Measurements from ENCODE around the gene WBP1.
"Not testable (repeated sequence)": the region's sequence is repeated elsewhere in the genome, so short reads cannot be mapped to it uniquely, and the experiment has no call there.

The WBP1 gene

DNA sequence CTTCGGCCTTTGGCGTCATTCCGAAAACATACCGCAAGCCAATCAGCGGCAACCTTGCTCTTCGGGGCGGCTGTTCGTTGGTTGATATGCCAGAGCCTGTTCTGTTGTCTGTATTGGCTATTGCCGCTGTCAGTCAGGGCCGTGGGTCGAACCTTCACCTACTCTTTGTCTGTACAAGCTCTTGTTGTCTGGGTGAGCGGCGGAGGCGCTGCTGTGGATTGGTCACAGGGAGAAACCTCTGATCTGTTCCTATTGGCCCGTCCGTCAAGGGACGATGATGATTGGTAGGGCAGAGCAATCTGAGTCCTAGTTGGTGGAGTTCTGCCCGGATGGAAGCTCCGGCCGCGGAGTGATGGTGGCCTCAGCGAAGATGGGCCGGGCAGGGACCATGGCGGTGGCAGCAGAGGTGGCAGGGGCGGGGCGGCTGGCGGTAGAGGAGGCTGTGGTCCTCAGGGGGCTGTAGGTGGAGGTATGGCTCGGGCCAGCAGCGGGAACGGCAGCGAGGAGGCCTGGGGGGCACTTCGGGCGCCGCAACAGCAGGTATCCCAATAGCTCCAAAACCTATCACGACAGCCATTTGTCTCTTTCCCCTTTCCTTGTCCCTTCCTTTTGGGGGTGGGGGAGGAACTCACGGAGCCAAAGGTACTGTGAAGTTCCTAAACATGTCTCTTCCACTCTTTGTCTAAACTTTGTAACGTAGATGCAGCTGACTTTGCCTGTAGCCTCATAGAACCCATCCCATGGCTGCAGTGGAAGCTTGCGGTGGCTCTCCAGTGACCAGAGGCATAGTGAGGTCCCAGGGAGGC, at the start of gene WBP1:
TSS of gene WBP1 (plus strand) at position 307 of the 806 bp plus-strand sequence. CDS start at position 472, 165 bp downstream.
- DNase-seq = peak; percentile 99

DNA sequence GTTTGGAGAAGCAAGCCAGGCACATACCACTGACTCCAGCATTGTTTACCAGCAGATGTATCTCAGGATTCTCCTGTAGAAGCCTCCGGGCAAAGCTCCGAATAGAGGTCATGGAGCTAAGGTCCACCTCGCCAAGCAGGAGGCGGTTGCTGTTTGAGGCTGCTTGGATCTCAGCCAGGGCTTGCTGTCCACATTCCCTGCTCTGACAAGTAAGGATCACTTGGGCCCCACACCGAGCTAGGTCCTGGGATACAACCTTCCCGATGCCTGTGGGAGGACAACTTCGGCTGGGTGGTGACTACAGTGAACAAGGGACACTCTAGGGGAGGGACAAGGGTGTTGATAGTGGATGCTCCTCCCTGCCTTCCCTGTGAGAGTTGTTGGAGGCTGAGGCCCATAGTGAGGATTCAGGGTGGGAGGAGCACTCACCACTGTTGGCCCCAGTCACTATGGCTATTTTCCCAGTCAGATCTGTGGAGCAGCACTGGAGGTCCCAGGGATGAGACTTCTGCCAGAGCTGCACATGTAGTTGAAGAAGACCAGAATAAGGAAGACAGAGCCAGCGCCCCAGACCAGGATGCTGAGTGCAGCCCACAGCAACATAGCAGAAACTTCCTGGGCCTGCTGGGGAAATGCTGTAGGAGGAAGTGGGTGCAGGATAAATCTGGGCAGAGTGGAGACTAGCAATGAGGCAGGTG, 45.1 kb upstream of the WBP1 start:
- no peak for DNase-seq

DNA sequence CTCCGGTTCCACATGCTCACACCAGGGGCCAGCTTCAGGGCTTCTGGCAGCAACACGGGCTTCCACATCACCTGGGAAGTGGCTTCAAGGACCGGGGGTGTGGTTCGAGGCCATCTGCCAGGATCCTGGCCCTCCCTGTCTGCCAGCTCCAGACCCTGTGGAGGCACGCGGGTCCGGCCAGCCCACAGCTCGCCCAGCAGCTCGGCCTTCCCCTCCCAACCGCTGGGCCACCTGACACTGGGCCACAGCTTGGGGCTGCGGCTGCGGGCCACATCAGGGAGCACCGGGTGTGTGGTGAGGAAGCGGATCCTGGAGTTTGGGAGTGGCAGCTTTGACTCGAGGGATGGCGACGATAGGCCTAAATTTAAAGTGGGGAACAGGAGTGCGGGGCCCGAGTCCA, 43.8 kb upstream of the WBP1 start:
- DNase-seq = no peak

DNA sequence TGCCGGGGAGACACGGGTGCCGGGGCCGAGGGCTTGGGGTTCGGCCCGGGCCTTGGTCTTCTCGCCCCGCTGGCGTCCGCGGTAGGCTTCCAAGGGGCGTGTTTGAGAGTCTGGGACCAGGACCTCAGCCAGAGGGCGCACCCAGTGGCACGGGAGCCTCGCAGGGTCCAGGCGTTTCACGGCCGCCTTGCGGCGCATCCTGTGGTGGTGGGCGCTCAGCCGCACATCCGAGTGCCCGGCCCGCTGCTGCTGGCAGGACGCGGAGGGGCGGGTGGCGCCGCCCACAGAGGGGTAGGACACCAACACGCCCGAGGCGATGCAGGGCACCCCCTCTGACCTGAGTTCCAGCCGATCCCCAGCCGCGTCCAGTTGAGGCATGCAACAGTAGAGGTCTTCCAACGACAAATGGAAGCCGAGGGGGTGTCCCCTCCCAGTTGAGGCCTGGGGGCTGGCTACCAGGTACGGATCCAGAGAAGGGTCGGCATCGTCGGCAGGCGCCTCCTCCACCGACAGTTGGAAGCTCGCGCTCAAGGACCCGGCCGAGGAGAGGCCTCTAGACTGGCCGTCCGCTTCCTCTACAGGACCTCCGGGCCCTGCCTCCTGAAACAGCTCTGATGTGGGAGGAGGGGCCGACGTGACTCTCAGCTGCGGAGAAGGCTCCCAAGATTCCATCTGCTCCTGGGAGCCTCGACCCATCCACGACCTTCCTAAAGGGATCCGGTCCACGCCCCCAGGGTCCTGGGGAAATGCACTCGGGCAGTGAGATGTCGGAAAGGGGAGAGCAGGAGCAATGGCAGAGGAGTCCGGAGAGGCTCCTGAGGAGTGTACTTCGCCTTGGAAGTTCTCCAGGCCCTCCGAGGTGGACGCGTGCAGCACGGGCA, 43.1 kb upstream of the WBP1 start:
- DNase-seq = no peak

DNA sequence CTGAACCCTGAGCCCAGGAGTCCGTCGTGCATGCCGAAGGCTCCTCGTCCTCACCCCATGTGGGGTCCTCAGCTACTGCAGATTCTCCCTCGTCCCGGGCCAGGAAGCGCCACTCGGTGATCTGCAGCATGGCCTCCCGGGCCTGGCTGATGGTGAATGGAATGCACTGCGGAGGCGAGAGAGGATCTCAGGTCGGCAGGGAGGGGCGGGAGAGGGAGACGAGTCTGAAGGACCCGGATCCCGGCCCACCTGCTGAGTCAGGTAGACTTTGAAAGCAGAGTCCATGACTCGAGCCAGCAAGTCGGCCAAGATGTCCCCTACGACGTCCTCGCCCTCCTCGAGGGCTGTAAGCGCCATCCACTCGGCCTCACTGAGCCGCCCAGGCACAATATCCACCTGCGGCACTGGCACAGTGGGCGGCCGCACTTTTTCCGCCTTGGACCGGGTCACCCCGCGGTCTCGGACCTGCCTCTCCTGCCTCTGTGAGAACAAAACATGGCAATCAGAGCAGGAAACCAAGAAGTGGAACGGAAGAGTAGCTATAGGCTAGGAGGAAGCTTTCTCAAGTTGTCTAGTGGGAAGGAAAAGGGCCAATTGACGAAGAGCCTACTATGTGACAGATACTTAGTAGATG, 42.4 kb upstream of the WBP1 start:
- no peak for DNase-seq

DNA sequence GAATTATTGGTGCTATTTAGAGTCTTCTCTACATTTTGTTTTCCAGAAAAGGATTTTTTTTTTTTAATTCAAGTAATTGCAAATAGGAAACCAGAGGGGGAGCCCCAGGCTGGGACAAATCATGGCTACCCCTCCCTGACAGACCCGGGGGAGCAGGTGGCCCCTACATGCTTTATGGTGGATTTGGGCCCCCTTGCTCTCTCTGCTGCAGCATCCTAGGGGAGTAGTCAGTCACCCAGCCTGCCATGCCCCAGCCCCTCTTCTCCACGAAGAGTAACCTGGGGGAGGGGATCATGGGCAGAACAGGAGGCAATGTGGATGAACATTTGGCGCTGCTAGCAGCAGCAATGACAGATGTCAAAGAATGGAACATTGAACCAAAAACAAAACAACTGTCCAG, 41.5 kb upstream of the WBP1 start:
- DNase-seq = peak; percentile 61

DNA sequence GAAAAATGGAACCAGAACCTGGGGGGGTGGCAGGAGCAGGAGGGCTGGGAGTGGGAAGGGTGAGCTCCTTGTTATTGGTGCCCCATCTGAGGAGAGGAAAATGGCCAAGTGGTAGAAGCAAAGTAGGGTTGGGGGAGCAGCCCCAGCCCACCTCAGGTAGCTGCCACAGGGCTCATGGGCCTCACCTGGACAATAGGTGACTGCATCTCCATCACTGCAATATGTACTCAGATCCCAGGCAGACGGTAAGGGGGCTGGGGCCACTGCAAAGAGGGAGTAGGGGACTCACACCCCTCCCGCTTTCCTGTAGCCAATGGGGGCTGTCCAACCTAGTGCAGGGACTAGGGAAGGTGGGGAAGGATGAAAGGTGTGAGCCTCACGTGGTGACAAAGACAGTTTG, 41.0 kb upstream of the WBP1 start:
- DNase-seq = no peak

DNA sequence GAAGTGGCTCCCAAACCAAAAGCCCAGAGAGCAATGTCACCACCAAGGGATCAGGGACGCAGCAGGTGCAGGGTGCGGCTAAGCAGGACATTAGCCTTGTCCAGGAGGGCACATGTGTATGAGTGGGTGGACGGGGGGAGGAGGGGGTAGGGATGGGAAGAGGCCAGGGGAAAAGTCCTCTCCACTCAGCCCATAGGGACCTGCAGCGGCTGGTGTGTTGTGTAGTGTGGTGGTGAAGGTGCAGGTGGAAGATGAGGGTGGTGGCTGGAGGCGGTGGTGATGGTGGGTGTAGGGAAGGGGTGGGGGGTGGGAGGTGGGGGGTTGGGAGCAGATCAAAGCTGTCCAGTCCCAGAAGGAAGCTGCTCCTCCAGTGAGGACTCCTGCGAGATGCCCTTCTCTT, 40.5 kb upstream of the WBP1 start:
- no peak for DNase-seq

DNA sequence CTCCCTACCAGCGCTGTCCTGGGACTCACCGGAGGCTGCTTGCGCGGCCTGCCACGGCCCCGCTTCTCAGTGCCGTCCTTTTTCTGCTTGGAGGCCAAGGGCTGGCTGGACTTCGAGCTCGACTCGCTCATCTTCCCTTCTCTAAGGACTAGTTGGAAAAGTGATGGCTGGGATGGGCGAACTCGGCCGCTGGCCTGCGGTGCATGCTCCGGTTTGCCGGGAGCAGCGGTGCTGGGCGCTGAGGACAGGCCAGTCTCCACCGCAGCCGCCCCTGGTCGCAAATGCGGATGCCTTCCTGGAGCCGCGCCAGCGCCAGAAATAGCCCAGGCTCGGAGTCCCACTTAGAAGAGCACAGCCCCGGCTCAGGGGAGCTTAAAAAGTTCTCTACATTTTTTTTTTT, 39.9 kb upstream of the WBP1 start:
- no peak for DNase-seq

DNA sequence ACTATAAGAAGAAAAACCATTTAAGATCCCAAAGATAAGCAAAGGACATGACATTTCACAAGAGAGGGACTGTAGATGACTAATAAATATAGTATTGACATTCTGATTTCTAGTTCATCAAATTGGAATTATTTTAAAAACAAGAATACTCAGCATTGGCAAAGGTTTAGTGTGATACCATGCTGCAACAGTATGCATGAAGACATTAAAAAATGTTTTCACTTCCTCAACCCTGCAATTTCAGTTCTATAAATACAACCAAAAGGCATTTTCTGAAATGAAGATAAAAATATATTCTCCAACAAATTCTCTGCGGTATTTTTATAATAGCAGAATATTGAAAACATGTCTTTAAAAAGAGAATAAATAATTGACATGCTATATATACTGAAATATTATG, 38.9 kb upstream of the WBP1 start:
- no peak for DNase-seq

DNA sequence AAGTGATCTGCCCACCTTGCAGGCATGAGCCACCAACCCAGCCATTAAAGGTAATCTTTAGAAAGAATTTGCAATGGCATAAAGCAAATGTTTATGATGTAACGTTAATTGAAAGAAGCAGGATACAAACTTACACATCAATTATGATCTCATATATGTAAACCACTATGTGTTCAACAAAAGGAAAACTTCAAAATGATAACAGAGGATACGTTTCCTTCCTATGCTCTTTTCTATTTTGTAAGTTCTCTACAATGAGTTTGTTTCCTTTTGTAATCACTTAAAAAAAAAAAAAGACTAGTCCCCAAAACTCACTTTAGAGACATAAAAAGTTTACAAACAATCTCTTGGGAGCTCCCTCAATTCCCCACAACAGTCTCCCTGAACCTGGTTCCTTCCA, 38.2 kb upstream of the WBP1 start:
- DNase-seq = no peak

DNA sequence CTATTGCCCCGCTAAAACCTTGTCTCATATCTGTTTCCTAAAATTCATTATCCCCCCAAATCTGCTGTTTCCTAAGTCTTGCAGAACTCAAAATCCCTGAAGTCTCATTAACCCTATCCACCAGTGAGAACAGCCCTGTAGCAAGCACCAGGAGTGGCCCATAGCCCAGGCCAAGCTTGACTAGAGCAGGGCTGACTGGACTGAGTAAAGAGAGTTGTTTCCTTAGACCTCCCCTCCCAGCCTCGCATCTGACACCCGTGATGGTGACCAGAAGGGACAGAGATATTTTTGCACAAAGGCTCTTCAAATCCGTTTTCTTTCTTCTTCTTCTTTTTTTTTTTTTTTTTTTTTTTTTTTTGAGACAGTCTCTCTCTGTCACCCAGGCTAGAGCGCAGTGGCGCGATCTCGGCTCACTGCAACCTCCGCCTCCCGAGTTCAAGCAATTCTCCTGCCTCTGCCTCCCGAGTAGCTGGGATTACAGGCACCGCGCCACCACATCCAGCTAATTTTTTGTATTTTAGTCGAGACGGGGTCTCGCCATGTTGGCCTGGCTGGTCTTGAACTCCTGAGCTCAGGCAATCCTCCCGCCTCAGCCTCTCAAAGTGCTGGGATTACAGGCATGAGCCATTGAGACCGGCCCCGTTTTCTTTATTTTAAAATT, 37.7 kb upstream of the WBP1 start:
- not testable (repeated sequence) for DNase-seq

DNA sequence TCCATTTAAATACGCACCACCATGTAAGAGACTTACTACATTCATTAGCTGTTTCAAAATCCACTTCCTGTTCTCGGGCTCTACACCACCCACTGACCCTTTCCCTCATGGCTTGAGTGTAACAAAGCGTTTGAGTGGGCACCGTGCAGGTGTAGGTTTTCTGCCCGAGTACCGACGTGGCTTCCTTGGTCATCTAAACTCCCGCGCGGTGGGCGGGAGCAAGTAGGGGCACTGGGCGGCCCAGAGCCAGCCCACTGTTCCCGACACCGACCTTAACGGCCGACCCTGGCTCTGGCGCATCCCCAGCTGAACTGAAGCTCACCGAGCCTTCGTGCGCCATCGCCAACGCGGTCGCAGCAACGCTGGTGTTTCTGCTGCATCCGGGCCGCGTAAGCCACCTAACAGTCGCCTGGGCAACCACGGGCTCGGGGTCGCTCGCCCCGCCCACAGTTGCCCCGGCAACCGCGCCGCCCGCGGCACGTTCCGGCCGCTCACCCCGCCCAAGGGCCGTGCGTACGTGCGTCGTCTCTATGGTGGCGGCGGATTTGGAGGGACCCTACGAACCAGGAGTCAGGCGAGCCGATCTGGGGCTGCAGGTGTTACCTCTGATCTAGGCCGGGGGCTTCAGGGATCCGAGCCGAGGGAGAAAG, 36.9 kb upstream of the WBP1 start, which contains the start of the genes C2orf81 and WDR54:
TSS of gene C2orf81 (minus strand) at position 399 of the 650 bp plus-strand sequence. CDS start at position 340, 59 bp downstream.
TSS of gene WDR54 (plus strand) at position 510 of the 650 bp plus-strand sequence. CDS start 424 bp downstream, outside the sequence.
- DNase-seq = peak; percentile 77

DNA sequence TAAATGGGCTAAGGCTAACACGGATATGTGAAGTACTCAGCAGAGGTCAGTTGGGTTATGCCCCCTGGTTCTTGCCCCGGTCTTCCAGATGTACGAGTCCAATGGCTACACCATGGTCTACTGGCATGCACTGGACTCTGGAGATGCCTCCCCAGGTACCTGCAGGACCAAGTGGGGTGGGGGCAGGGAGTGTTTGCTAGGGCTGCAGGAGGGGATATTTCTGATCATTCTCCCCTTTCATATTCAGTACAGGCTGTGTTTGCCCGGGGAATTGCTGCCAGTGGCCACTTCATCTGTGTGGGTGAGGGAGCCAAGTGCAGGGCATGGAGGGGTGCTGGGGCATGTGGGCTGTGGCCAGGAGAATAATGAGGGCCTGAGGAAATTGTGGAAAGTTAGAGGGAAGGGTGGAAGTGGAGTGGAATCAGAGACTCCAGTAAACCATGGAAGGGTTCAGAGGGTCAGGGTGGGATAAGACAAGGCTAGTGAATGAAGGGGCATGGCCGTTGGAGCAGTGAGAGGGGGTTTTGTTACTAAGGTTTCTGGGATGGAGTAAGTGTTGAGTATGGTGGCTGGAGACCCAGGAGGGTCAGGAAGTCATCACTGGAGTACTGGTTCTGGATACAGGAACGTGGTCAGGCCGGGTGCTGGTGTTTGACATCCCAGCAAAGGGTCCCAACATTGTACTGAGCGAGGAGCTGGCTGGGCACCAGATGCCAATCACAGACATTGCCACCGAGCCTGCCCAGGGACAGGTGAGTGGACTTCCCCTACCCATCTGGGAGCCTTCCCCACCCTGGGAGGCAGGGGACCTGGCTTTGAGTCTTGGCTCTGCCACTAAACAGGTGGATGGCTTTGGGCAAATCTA, 34.8 kb upstream of the WBP1 start:
- DNase-seq = no peak

DNA sequence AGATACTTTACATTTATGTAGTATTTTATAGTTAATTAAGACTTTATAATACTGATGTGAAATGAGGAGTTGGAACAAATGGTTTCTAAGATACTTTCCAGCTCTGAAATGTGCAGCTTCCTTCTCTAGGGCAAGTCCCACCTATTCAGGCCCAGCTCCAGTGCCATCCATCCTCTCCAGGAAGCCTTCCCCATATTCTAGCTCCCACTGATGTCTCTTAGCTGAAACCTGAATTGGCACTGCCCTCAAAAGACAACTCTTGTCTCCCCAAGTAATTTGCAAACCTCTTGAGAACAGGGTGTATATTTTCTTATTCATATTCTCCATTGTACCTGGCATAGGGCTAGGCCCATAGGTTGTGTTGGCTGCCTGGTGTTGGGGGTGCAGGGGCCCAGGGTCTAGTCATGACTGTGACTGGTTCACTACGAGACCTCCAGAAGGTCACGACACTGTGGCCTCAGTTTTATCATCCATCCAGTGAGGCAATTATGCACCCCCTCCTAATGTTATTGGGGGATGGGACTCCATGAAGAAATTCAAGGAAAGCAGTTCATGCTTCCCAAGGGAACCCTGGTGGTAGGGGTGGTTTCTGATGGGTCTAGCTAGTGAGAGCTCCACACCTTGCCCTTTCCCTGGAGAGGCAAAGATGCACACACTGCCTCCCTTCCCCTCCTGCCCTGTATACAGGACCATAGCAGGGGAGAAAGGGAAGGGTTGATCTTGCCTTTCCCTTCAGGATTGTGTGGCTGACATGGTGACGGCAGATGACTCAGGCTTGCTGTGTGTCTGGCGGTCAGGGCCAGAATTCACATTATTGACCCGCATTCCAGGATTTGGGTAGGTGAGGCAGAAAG, 33.9 kb upstream of the WBP1 start:
- no peak for DNase-seq

DNA sequence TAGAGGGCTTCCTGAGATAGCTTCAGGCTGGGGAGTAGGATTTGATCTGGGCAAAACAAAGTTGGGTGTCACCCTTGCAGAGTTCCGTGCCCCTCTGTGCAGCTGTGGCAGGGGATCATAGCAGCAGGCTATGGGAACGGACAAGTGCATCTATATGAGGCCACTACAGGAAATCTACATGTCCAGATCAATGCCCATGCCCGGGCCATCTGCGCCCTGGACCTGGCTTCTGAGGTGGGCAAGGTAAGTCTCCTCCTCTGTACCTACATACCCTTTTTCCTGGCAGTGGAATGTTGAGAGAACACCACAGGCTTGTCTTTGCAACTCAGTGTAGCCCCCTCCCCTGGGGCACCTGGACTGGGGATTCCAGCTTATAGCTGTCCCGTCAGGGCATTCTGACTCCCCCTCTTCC, 33.2 kb upstream of the WBP1 start:
- no peak for DNase-seq

DNA sequence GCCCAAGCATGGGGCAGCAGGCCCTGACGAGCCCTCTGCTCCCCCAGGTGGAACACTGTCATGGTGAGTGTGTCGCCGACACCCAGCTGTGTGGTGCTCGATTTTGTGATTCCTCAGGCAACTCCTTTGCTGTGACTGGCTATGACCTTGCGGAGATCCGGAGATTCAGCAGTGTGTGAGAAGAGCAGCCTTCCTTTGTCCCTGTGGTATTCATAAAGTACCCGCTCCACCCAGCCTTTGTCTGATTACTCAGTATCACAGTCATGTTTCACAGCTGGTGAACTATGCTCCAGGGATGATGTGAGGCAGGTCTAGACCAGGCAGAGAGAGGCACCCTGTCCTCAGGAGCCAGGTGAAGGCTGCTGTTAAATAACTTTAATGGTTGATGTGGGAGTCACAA, 32.7 kb upstream of the WBP1 start:
- no peak for DNase-seq

DNA sequence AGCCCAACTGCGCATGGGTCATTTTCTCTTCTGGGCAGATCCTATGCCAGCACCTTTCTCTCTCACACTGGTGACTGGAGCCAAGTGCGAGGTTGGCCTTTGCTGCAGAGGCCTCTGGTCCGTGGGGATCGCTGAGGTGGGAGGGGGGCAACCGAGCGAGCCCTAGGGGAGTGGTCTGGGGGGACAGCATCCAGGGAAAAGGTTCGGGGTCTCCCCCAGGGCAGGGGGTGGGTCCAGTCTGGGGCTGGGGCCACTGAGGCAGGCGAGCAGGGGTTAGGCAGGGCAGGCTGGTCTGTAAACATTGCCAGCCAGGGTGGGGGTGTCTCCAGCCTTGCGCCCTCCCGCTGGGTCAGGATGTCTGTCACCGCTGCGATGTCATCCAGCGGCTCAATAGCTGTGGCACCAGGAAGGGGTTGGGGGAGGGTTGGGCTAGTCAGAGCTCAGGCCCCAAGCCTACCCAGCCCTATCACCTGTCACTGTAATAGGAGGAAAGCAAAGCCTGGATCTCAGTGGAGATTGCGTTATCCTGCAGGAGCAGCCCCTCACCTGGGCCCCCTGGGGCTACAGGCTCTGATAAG, 32.0 kb upstream of the WBP1 start:
- DNase-seq = no peak

DNA sequence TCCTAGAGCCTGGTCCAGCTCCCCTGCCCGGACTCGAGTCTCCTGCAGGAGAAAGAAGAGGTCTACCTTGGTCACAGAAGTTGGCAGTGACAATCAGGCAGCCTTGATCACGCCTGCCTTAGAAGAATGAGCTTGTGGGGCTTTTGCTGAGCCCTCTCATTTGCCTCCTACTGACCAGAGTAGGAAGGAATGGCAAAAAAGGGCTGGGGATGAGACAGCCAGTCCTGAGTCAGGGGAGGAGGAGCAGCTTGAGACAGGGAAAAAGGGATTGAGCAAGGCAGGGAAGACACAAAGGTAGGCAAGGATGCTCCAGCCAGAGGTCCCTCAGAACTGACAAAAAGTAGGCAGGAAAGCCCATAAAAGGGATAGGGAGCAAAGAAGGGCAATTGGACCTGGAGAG, 30.7 kb upstream of the WBP1 start:
- no peak for DNase-seq
